Measurements from ENCODE around the gene EGFR.

Gene EGFR

GRCh38 chr7:55055479-55055878, 36.7 kb downstream of the EGFR start:
- Histone ChIP-seq H2AFZ (ENCODE audit: low read length) (no peak overlapping the region), H3K27ac (replicated peaks; ENCODE audit: low read length) (no peak overlapping the region), H3K4me3 (ENCODE audit: low read length in 2 of 2) (no peak overlapping the region), H2BK15ac (ENCODE audit: low read length) (no peak overlapping the region), H3K14ac (ENCODE audit: low read length) (no peak overlapping the region), H2AK5ac (ENCODE audit: low read depth, low read length) (no peak overlapping the region), H3K9me3 (replicated peaks in 1 of 2; ENCODE audit: control insufficient read depth in 2 of 2, insufficient read depth in 1 of 2, low read depth in 1 of 2, low read length in 2 of 2) (peaks cover 0 to 3% of the 10 kb centered on the region in 2 donors), H2BK120ac (ENCODE audit: low read depth, low read length) (no peak overlapping the region), H3K4me1 (ENCODE audit: control insufficient read depth in 2 of 2, insufficient read depth in 1 of 2, low read depth in 1 of 2, low read length in 2 of 2) (peaks cover 2% of the 10 kb centered on the region in 2 donors), H2BK12ac (ENCODE audit: low read length) (no peak overlapping the region), H3K4me2 (ENCODE audit: insufficient read depth, low read length, poor library complexity, severe bottlenecking) (no peak overlapping the region), H3K4ac (ENCODE audit: low read length) (no peak overlapping the region), H3K27me3 (ENCODE audit: control insufficient read depth in 3 of 3, insufficient read depth in 3 of 3, low read depth in 1 of 3, low read length in 3 of 3) (no peaks in the 10 kb centered on the region), H2BK5ac (ENCODE audit: low read length) (no peak overlapping the region), H3K79me1 (ENCODE audit: low read depth, low read length) (no peaks in the 10 kb centered on the region), H4K91ac (ENCODE audit: low read depth, low read length, poor library complexity) (no peak overlapping the region), H3K9ac (ENCODE audit: low read depth, low read length, poor library complexity) (no peak overlapping the region), H3K18ac (ENCODE audit: low read length) (no peak overlapping the region), H4K8ac (ENCODE audit: low read depth, low read length) (no peak overlapping the region), H3K23ac (ENCODE audit: low read depth, low read length, poor library complexity) (no peak overlapping the region), H3K36me3 (replicated peaks in 1 of 2; ENCODE audit: control insufficient read depth in 2 of 2, insufficient read depth in 2 of 2, low read length in 2 of 2) (no peaks in the 10 kb centered on the region)
- DNase-seq (ENCODE audit: low spot score) = no peak
- no CpG with 5 or more reads among the region's 7 CpGs for WGBS, 2 donors (ENCODE audit: extremely low coverage in 2 of 2, insufficient read length in 2 of 2, insufficient replicate concordance in 1 of 2)

- H2BK120ac ChIP-seq (ENCODE audit: low read depth, low read length) = no peak overlapping the region
- no peak overlapping the region for H4K91ac ChIP-seq (ENCODE audit: low read depth, low read length, poor library complexity)
- H2BK5ac ChIP-seq (ENCODE audit: low read length) = no peak overlapping the region
- H2BK15ac ChIP-seq (ENCODE audit: low read length) = no peak overlapping the region
- no peak overlapping the region for H3K4me2 ChIP-seq (ENCODE audit: insufficient read depth, low read length, poor library complexity, severe bottlenecking)
- no peak overlapping the region for H3K9ac ChIP-seq (ENCODE audit: low read depth, low read length, poor library complexity)
- no peak for DNase-seq (ENCODE audit: low spot score)
- no peak overlapping the region for H3K4me3 ChIP-seq (ENCODE audit: low read length in 2 of 2)
- no peaks in the 10 kb centered on the region for H3K27me3 ChIP-seq (ENCODE audit: control insufficient read depth in 3 of 3, insufficient read depth in 3 of 3, low read depth in 1 of 3, low read length in 3 of 3)
- H4K8ac ChIP-seq (ENCODE audit: low read depth, low read length) = no peak overlapping the region
- no peak overlapping the region for H3K18ac ChIP-seq (ENCODE audit: low read length)
- H3K9me3 ChIP-seq (replicated peaks in 1 of 2; ENCODE audit: control insufficient read depth in 2 of 2, insufficient read depth in 1 of 2, low read depth in 1 of 2, low read length in 2 of 2) = peaks cover 0 to 3% of the 10 kb centered on the region in 2 donors
- peaks cover 2% of the 10 kb centered on the region in 2 donors for H3K4me1 ChIP-seq (ENCODE audit: control insufficient read depth in 2 of 2, insufficient read depth in 1 of 2, low read depth in 1 of 2, low read length in 2 of 2)
- no peak overlapping the region for H3K14ac ChIP-seq (ENCODE audit: low read length)
- H2AFZ ChIP-seq (ENCODE audit: low read length) = no peak overlapping the region
- no CpG with 5 or more reads among the region's 1 CpG for WGBS, 2 donors (ENCODE audit: extremely low coverage in 2 of 2, insufficient read length in 2 of 2, insufficient replicate concordance in 1 of 2)
- H3K27ac ChIP-seq (replicated peaks; ENCODE audit: low read length) = no peak overlapping the region
- no peak overlapping the region for H2BK12ac ChIP-seq (ENCODE audit: low read length)
- no peak overlapping the region for H3K23ac ChIP-seq (ENCODE audit: low read depth, low read length, poor library complexity)
- no peaks in the 10 kb centered on the region for H3K36me3 ChIP-seq (replicated peaks in 1 of 2; ENCODE audit: control insufficient read depth in 2 of 2, insufficient read depth in 2 of 2, low read length in 2 of 2)
- H2AK5ac ChIP-seq (ENCODE audit: low read depth, low read length) = no peak overlapping the region
- no peaks in the 10 kb centered on the region for H3K79me1 ChIP-seq (ENCODE audit: low read depth, low read length)
- H3K4ac ChIP-seq (ENCODE audit: low read length) = no peak overlapping the region
Measured at GRCh38 chr7:55056068-55056467, 37.3 kb downstream of the EGFR start.

GRCh38 chr7:55056577-55057480, 38.0 kb downstream of the EGFR start:
- Histone ChIP-seq H3K27ac (replicated peaks; ENCODE audit: low read length) (no peak overlapping the region), H3K4ac (ENCODE audit: low read length) (no peak overlapping the region)
- no peak for DNase-seq (ENCODE audit: low spot score)

GRCh38 chr7:55058314-55058713, 39.5 kb downstream of the EGFR start:
- Histone ChIP-seq H4K8ac (ENCODE audit: low read depth, low read length) (no peak overlapping the region), H3K14ac (ENCODE audit: low read length) (no peak overlapping the region), H2AK5ac (ENCODE audit: low read depth, low read length) (no peak overlapping the region), H3K9me3 (replicated peaks in 1 of 2; ENCODE audit: control insufficient read depth in 2 of 2, insufficient read depth in 1 of 2, low read depth in 1 of 2, low read length in 2 of 2) (peaks cover 0 to 3% of the 10 kb centered on the region in 2 donors), H3K27me3 (ENCODE audit: control insufficient read depth in 3 of 3, insufficient read depth in 3 of 3, low read depth in 1 of 3, low read length in 3 of 3) (no peaks in the 10 kb centered on the region), H3K4me1 (ENCODE audit: control insufficient read depth in 2 of 2, insufficient read depth in 1 of 2, low read depth in 1 of 2, low read length in 2 of 2) (peaks cover 2 to 7% of the 10 kb centered on the region in 2 donors), H3K9ac (ENCODE audit: low read depth, low read length, poor library complexity) (no peak overlapping the region), H3K79me1 (ENCODE audit: low read depth, low read length) (no peaks in the 10 kb centered on the region), H2BK12ac (ENCODE audit: low read length) (no peak overlapping the region), H4K91ac (ENCODE audit: low read depth, low read length, poor library complexity) (no peak overlapping the region), H2BK5ac (ENCODE audit: low read length) (no peak overlapping the region), H3K23ac (ENCODE audit: low read depth, low read length, poor library complexity) (no peak overlapping the region), H3K27ac (replicated peaks; ENCODE audit: low read length) (no peak overlapping the region), H3K18ac (ENCODE audit: low read length) (no peak overlapping the region), H3K4me3 (ENCODE audit: low read length in 2 of 2) (no peak overlapping the region), H2BK120ac (ENCODE audit: low read depth, low read length) (no peak overlapping the region), H3K4me2 (ENCODE audit: insufficient read depth, low read length, poor library complexity, severe bottlenecking) (no peak overlapping the region), H3K4ac (ENCODE audit: low read length) (no peak overlapping the region), H2AFZ (ENCODE audit: low read length) (no peak overlapping the region), H2BK15ac (ENCODE audit: low read length) (no peak overlapping the region), H3K36me3 (replicated peaks in 1 of 2; ENCODE audit: control insufficient read depth in 2 of 2, insufficient read depth in 2 of 2, low read length in 2 of 2) (no peaks in the 10 kb centered on the region)
- DNase-seq (ENCODE audit: low spot score) = no peak
- no CpG with 5 or more reads among the region's 10 CpGs for WGBS, 2 donors (ENCODE audit: extremely low coverage in 2 of 2, insufficient read length in 2 of 2, insufficient replicate concordance in 1 of 2)

More at GRCh38 chr7:55056577-55057480, 38.0 kb downstream of the EGFR start:
- Histone ChIP-seq H2BK12ac (ENCODE audit: low read length) (no peak overlapping the region), H3K4me1 (ENCODE audit: control insufficient read depth in 2 of 2, insufficient read depth in 1 of 2, low read depth in 1 of 2, low read length in 2 of 2) (peaks cover 2 to 7% of the 10 kb centered on the region in 2 donors), H3K14ac (ENCODE audit: low read length) (no peak overlapping the region), H3K18ac (ENCODE audit: low read length) (no peak overlapping the region), H4K91ac (ENCODE audit: low read depth, low read length, poor library complexity) (no peak overlapping the region), H3K27me3 (ENCODE audit: control insufficient read depth in 3 of 3, insufficient read depth in 3 of 3, low read depth in 1 of 3, low read length in 3 of 3) (no peaks in the 10 kb centered on the region), H2AFZ (ENCODE audit: low read length) (no peak overlapping the region), H3K9ac (ENCODE audit: low read depth, low read length, poor library complexity) (no peak overlapping the region), H2BK120ac (ENCODE audit: low read depth, low read length) (no peak overlapping the region), H3K9me3 (replicated peaks in 1 of 2; ENCODE audit: control insufficient read depth in 2 of 2, insufficient read depth in 1 of 2, low read depth in 1 of 2, low read length in 2 of 2) (peaks cover 0 to 3% of the 10 kb centered on the region in 2 donors), H3K23ac (ENCODE audit: low read depth, low read length, poor library complexity) (no peak overlapping the region), H4K8ac (ENCODE audit: low read depth, low read length) (no peak overlapping the region), H3K79me1 (ENCODE audit: low read depth, low read length) (no peaks in the 10 kb centered on the region), H3K4me2 (ENCODE audit: insufficient read depth, low read length, poor library complexity, severe bottlenecking) (no peak overlapping the region), H2AK5ac (ENCODE audit: low read depth, low read length) (no peak overlapping the region), H2BK5ac (ENCODE audit: low read length) (no peak overlapping the region), H3K4me3 (ENCODE audit: low read length in 2 of 2) (no peak overlapping the region), H2BK15ac (ENCODE audit: low read length) (no peak overlapping the region), H3K36me3 (replicated peaks in 1 of 2; ENCODE audit: control insufficient read depth in 2 of 2, insufficient read depth in 2 of 2, low read length in 2 of 2) (no peaks in the 10 kb centered on the region)
- no CpG with 5 or more reads among the region's 15 CpGs for WGBS, 2 donors (ENCODE audit: extremely low coverage in 2 of 2, insufficient read length in 2 of 2, insufficient replicate concordance in 1 of 2)
